ENCODE results near the gene SLC22A3.

DNA sequence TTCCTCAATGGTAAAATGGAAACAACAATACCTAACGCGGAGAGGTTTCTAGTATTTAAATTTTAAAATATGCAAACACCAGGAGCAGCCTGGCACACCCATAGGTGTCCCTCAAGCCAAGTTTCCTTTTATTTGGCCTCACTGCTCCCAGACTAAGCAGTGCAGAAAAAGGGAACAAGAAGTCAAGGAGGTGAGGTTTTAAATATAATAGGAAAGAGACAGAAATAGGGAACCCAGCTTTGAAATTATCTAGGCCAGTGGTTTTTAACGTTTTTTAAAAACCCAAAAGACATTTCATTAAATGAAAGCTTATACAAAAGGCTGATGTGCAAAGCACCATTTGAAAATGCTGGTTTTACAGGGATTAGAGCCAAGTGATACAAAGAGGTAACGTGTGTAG is 109.6 kb downstream of the SLC22A3 start:
- no peak for TF ChIP-seq POLR2AphosphoS5 (IDR thresholded peaks at IDR 0.05; ENCODE audit: borderline replicate concordance, low read depth, low read length)
- TF ChIP-seq EZH2 (IDR thresholded peaks at IDR 0.05): no peak

Data from SK-N-MC (cell line).